Skeletal muscle tissue (tissue), 4 donors: Measurements from ENCODE around the gene IPCEF1. TPM values are rescaled to one million over a fixed set of nuclear protein-coding genes. Genes with fewer than 3 reads are reported as not detected.

ENCODE experiments used
- H3K27ac ChIP-seq: one replicate; pipeline ENCODE4 v1.7.0; 2013; ENCODE audit warnings: mild to moderate bottlenecking, low read depth, low read length, inconsistent platforms
- H3K27me3 ChIP-seq, 3 donors: one replicate each; pipeline ENCODE4 v1.7.0; 2013; ENCODE audit warnings: low read length in 3 of 3; ENCODE audit not compliant: control insufficient read depth in 3 of 3, insufficient read depth in 3 of 3
- H3K36me3 ChIP-seq, 3 donors: one replicate each; pipeline ENCODE4 v1.7.0; 2013; ENCODE audit warnings: low read length in 3 of 3; ENCODE audit not compliant: control insufficient read depth in 3 of 3, insufficient read depth in 3 of 3
- H3K4me1 ChIP-seq, 3 donors: one replicate each; pipeline ENCODE4 v1.7.0; 2013; ENCODE audit warnings: low read length in 3 of 3, mild to moderate bottlenecking in 3 of 3; ENCODE audit not compliant: control insufficient read depth in 3 of 3, insufficient read depth in 3 of 3
- H3K4me3 ChIP-seq, 3 donors: one replicate each; pipeline ENCODE4 v1.7.0; 2013; ENCODE audit warnings: low read length in 3 of 3
- H3K9ac ChIP-seq, 3 donors: one replicate each; pipeline ENCODE4 v1.7.0; 2013; ENCODE audit warnings: low read length in 3 of 3, mild to moderate bottlenecking in 3 of 3, moderate library complexity in 2 of 3, low read depth in 1 of 3
- H3K9me3 ChIP-seq, 3 donors: one replicate each; pipeline ENCODE4 v1.7.0; 2013; ENCODE audit warnings: low read length in 3 of 3; ENCODE audit not compliant: control insufficient read depth in 3 of 3
- total RNA-seq: library from RNA; depleted of rRNA; stranded (reverse); fragments of >200 nt; gene quantifications from one replicate; pipeline ENCODE4 v1.2.3, GENCODE V29; 2014
- donor health status: Osteomylitis.

Gene IPCEF1
- total RNA-seq, 1 donor from 2014 or later = 2.1 TPM

DNA sequence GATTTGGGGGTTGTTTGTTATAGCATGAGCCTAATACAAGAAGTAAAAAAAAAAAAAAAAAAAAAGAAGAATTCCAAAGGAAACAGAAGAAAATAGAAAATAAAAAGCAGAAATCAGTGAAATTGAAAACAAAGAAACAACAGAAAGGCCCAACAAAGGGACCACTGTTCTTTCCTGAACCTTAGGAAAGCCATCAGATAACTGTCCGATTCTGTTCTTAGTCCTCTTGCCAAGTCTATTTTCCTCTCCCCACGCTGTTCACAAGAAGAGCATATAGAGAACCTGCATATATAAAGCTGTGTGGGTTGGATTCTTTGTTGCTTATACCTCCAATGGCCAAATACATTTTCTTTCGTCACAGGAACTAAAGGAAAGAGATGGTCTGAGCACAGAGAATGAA, 38.0 kb upstream of the IPCEF1 start:
- no peaks in the 10 kb centered on the region for H3K36me3 ChIP-seq
- no peak overlapping the region for H3K4me3 ChIP-seq
- H3K9me3 ChIP-seq = no peaks in the 10 kb centered on the region
- no peak overlapping the region for H3K9ac ChIP-seq
- H3K4me1 ChIP-seq = no peaks in the 10 kb centered on the region
- H3K27ac ChIP-seq = no peak overlapping the region
- no peaks in the 10 kb centered on the region for H3K27me3 ChIP-seq

DNA sequence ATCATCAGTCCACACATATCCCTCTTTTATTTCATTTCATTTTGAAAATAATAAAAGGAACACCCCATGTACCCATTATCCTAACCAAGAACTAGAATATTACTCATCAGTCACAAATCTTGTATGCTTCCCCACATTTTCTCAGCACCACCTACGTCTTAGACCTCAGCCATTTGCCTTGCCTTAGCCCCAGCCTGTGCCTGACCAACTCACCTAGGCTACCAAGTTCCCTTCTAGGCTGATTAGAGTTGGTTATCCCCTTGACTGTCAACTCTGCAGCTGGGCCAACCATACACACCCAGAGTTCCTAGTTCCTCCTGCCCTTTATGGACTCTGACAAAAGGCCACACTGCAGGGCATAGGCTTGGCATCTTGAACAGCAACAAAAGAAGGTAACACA, 33.4 kb upstream of the IPCEF1 start:
- no peak overlapping the region for H3K4me3 ChIP-seq
- H3K9me3 ChIP-seq = peaks cover 0 to 2% (median 0%) of the 10 kb centered on the region in 3 donors
- H3K4me1 ChIP-seq = no peaks in the 10 kb centered on the region
- no peaks in the 10 kb centered on the region for H3K36me3 ChIP-seq
- no peak overlapping the region for H3K27ac ChIP-seq
- H3K27me3 ChIP-seq = no peaks in the 10 kb centered on the region
- no peak overlapping the region for H3K9ac ChIP-seq

- H3K27ac ChIP-seq = no peak overlapping the region
- H3K9ac ChIP-seq = no peak overlapping the region
- H3K9me3 ChIP-seq = peaks cover 0 to 2% (median 0%) of the 10 kb centered on the region in 3 donors
- H3K4me3 ChIP-seq = no peak overlapping the region
- H3K4me1 ChIP-seq = no peaks in the 10 kb centered on the region
- no peaks in the 10 kb centered on the region for H3K36me3 ChIP-seq
- H3K27me3 ChIP-seq = no peaks in the 10 kb centered on the region
These were observed 32.2 kb upstream of the IPCEF1 start for GRCh38 chr6:154388803-154389202.

GRCh38 chr6:154386848-154387717, 30.5 kb upstream of the IPCEF1 start:
- Histone ChIP-seq H3K36me3 (no peaks in the 10 kb centered on the region), H3K9me3 (peaks cover 0 to 2% (median 0%) of the 10 kb centered on the region in 3 donors), H3K4me1 (no peaks in the 10 kb centered on the region), H3K4me3 (no peak overlapping the region), H3K9ac (no peak overlapping the region), H3K27me3 (no peaks in the 10 kb centered on the region), H3K27ac (no peak overlapping the region)

DNA sequence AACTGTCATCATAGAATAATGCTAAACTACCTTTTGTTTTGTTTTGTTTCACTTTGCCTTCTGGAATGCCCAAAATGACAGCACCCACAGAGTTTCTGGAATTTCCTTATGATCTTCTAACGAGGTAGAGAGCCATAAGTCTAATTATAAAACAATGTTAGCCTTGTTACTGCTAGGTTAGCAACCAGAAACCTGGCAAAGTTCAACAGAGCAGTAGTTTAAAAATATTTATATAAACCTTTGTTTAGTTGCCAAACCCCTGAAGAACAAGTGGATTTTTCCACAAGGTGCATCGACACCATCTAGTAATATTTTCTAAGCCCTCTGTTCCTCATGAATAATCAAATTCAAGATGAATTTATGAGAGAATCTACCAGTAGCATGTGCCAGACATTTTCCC, 27.6 kb upstream of the IPCEF1 start:
- Histone ChIP-seq H3K27ac (no peak overlapping the region), H3K9ac (no peak overlapping the region), H3K36me3 (no peaks in the 10 kb centered on the region), H3K9me3 (peaks cover 0 to 1% (median 0%) of the 10 kb centered on the region in 3 donors), H3K27me3 (no peaks in the 10 kb centered on the region), H3K4me3 (no peak overlapping the region), H3K4me1 (no peaks in the 10 kb centered on the region)

GRCh38 chr6:154383273-154383672, 26.7 kb upstream of the IPCEF1 start:
- Histone ChIP-seq H3K4me3 (no peak overlapping the region), H3K36me3 (no peaks in the 10 kb centered on the region), H3K4me1 (no peaks in the 10 kb centered on the region), H3K9ac (no peak overlapping the region), H3K27me3 (no peaks in the 10 kb centered on the region), H3K27ac (no peak overlapping the region), H3K9me3 (no peaks in the 10 kb centered on the region)

GRCh38 chr6:154382740-154383139, 26.1 kb upstream of the IPCEF1 start:
- Histone ChIP-seq H3K4me3 (no peak overlapping the region), H3K9me3 (no peaks in the 10 kb centered on the region), H3K27me3 (no peaks in the 10 kb centered on the region), H3K9ac (no peak overlapping the region), H3K27ac (no peak overlapping the region), H3K36me3 (no peaks in the 10 kb centered on the region), H3K4me1 (no peaks in the 10 kb centered on the region)

DNA sequence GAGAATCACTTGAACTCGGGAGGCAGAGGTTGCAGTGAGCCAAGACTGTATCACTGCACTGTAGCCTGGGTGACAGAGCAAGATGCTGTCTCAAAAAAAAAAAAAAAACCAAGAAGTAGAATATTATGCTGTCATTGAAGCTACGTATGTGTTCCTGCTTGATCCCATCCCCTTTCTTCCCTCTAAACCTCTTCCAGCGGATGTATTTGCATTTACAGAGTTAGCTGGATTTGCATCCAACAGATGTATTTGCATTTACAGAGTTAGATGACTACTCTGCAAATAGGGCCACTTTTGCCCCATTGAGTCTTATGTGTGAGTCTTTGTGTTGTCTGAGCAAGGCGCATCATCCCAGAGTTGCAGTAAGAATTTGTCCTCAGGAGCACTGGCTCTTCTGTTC, 24.9 kb upstream of the IPCEF1 start:
- Histone ChIP-seq H3K4me3 (no peak overlapping the region), H3K27ac (no peak overlapping the region), H3K9ac (no peak overlapping the region), H3K27me3 (no peaks in the 10 kb centered on the region), H3K9me3 (no peaks in the 10 kb centered on the region), H3K36me3 (no peaks in the 10 kb centered on the region), H3K4me1 (no peaks in the 10 kb centered on the region)

DNA sequence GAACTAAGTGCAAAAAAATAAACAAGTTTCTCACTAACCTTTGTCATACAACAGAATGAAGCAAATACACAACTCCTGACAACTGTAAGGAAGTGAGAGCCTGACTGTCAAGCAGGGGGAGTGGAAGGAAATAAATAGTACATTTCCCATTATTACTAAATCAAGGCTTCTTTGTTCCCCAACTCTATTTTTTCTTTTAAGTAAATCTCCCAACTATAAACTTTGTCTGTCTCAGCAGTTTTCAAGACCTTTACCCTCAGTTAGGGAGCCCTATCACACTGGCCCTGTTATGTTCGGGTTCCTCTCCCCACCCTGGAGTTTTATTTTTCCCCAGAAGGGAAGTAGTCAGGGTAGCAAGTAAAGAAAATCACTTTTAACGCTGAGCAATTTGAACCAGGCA, 24.1 kb upstream of the IPCEF1 start:
- Histone ChIP-seq H3K4me1 (no peaks in the 10 kb centered on the region), H3K9ac (no peak overlapping the region), H3K4me3 (no peak overlapping the region)

DNA sequence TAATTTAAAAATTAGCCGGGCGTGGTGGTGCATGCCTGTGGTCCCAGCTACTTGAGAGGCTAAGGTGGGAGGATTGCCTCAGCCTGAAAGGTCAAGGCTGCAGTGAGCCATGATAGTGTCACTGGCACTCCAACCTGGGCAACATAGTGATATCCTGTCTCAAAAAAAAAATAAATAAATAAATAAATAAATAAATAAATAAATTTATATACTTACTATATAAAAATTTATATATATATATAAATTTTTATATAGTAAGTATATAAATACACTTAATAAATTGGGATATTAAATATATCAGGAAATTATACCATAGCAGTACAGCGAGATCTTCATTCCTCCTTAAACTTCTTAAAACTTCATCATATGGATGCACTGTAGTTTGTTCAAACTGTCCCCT, 23.0 kb upstream of the IPCEF1 start:
- Histone ChIP-seq H3K27me3 (no peaks in the 10 kb centered on the region), H3K4me1 (no peaks in the 10 kb centered on the region), H3K36me3 (no peaks in the 10 kb centered on the region), H3K9ac (no peak overlapping the region), H3K9me3 (no peaks in the 10 kb centered on the region), H3K27ac (no peak overlapping the region), H3K4me3 (no peak overlapping the region)

More for the DNA sequence above, 24.1 kb upstream of the IPCEF1 start:
- Histone ChIP-seq H3K27me3 (no peaks in the 10 kb centered on the region), H3K27ac (no peak overlapping the region), H3K36me3 (no peaks in the 10 kb centered on the region), H3K9me3 (no peaks in the 10 kb centered on the region)
